OCI-M1 (cell line): ENCODE data around the gene MTRFR.
"Not testable (repeated sequence)": the region's sequence is repeated elsewhere in the genome, so short reads cannot be mapped to it uniquely, and the experiment has no call there.

Experiments used
- DNase-seq: peaks from one replicate; lab custom pipeline; 2025; lab: John Stamatoyannopoulos, UW

MTRFR gene

DNA sequence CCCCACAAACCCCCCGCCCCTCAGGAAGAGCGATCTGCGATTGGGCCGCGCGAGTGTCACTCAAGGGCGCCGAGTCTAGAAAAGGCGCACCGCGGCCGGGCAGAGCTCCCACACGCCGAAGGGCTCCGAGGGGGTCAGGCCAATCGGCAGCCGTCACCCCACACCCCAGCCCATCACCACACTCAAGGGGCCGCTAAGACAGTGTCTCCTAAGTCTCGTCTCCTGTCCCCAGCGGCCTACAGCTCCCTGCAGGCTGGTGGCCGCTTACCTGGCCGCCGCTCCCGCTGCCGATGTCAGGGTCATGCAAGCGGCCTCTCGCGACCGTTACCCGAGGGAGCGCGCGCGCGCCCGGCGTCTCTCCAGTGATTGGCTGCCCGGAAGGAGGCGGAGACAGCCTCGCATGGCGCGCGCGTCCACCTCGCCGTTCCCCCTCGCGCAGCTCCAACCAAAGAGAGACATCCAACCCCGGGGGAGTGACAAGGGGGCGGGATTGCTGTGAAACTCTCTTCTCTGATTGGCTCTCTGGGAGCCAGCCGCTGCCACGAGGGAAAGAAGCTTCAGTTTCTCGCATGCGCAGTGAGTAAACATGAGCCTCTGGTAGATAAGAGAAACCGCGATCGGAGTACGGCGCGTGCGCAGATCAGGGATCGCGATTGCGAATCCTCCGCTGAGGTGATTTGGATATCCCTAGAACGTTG lies at the start of gene MTRFR, which contains the start of gene MPHOSPH9:
Gene MTRFR (plus strand): TSS at position 630 of the 698 bp plus-strand sequence. CDS start 20,239 bp downstream, outside the sequence.
Gene MPHOSPH9 (minus strand): TSS at position 335 of the 698 bp plus-strand sequence. CDS start 2,777 bp downstream, outside the sequence.
- peak; percentile 100 for DNase-seq

- DNase-seq, result no peak
Measured at GRCh38 chr12:123187637-123188036, 45.6 kb upstream of the MTRFR start.

DNA sequence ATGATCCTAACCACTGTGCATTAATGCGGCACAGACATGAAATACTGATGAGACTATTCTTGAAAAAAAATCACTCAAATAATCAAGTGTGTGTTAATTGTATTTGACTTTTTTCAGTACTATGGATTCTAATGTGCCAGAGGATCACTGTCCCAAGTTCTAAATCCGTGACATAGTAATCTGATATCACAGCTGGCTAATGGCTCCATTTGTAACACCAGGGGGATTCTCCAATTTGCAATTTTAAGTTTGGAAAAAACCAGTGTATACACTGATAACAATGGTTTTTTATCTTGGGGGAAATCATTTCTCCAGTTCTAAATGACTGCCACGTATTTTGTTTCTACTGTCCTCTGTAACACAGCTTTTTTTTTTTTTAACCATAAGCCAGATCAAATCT lies 33.3 kb upstream of the MTRFR start:
- no peak for DNase-seq

GRCh38 chr12:123200414-123200813 lies 32.8 kb upstream of the MTRFR start:
- no peak for DNase-seq

GRCh38 chr12:123206794-123207193 lies 26.4 kb upstream of the MTRFR start:
- not testable (repeated sequence) for DNase-seq

DNA sequence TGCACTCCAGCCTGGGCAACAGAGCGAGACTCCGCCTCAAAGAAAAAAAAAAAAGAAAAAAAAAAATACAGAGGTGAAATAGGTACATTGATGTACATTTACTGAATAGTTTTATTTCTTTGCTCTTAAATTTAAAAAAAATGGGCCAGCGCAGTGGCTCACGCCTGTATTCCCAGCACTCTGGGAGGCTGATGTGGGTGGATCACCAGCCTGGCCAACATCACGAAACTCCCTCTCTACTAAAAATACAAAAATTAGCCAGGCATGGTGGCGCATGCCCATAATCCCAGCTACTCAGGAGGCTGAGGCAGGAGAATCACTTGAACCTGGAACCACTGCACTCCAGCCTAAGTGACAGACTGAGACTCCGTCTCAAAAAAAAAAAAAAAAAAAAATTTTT lies 25.4 kb upstream of the MTRFR start:
- not testable (repeated sequence) for DNase-seq

DNA sequence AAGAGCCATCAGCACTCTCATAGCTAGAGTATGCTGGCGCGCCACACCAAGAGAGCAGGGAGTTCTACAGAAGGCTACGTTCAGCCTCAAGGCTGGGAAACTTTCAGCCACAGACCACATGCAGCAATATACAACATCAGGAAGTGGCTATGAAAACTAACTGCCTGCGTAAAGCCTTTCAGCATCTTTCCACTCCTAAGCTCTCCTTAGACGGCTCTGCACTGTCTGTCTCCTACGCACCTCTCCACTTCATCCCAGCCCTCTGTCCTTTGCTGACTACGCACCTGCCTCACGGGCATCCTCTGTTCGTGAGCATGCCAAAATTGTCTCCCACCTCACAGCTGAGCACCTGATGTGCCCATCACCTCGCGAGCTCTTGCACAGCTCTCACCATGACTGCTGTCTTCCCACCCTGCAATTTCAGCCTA lies 10.0 kb upstream of the MTRFR start:
- DNase-seq, result no peak

DNA sequence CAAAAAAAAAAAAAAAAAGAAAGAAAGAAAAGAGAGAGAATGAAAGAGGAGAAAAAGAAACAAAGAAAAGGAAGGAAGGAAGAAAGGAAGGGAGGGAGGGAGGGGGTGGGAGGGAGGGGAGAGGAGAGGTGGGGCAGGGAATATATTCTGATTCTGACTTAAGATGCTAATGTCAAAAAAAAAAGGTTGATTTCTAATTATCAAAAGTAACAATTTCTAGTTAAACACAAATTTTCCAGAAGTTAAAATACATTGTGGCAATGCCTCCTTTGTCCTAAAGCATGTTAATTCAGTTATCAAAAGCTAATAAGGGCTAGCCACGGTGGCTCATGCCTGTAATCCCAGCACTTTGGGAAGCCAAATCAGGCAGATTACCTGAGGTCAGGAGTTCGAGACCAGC lies 7.8 kb upstream of the MTRFR start:
- no peak for DNase-seq

DNA sequence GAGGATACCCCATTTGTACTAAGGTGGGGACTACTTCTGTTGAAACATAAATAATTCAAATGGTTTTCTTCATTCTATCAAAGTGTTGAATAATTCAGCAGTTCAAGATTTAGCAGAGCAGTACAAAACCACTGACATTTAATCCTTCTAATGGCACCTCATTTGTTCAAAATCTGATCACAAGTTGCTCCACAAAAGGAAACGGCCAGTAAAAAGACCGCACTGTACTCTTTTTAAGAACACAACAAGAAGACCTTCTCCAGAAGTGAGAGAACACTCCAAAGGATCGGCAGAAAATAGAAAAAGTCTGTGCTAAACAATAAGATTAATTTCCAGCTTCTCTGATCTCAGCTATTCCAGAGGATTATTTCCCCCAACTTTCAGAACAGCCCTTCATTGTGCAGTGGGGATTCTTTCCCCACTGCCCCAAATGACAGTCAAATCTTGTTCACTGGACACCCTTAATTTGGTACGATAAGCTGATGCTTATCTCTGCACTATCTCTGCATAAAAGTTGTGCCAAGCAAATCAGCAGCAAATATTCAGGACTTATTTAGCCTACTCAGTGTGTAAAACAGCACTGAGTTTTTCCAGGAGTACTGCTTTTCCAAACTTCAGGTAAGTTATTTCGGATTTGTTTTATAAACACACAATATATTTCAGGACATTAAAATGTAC lies 5.5 kb upstream of the MTRFR start:
- no peak for DNase-seq

GRCh38 chr12:123229051-123229450 lies 4.2 kb upstream of the MTRFR start:
- peak; percentile 10 for DNase-seq

- no peak for DNase-seq
Measured at GRCh38 chr12:123231931-123232330, 1.3 kb upstream of the MTRFR start.

DNA sequence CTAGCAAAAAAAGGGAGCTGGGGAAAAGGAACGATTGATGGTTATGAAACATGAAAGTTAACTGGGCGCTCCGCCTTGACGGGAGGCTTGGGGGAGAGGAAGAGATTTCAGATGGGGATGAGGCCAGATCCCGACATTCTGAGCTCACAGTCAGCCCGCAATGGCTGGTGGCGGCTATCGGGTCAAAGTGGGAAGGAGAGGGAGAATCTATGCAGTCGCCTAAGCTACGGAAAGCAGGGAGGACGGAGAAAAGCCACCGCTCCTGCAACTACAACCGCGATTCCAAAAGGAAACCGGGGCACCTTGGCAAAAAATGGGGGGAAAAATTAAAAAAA lies 797 bp upstream of the MTRFR start:
- DNase-seq, result no peak

DNA sequence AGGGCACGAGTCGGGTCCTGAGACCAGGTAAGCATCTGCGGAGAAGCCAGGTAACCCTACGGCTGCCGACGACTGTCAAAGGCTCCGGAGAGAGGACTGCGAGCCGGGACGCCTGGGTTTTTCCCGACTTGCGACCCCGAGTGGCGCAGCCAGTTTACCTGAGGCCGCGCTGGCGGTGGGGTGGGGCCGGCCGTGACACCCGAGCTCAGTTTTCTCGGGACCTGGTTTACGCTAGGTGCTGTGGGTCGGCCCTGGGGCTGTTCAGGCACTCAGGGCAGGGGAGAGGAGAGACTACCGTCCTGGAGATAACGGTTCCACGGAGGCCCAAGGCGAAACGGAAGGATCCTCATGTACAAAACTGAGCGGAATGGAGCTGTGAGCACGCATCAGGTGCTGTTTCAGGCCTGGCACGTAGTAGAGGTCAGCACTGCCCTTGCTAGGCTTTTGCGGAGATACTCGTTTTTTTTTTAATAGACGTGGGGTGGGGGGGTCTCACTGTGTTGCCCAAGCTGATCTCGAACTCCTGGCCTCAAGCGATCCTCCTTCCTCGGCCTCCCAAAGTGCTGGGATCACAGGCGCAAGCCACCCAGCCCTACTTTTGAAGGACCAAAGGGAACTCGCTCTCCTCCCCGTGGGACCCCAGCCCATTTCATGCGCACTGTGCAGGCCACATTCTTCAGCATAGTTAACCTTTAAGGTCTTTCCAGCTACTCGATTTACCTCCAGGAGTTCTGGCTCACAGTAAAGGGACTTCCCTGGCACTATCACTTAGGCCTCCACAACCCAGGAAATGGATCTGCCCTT lies 471 bp downstream of the MTRFR start:
- peak; percentile 66 for DNase-seq

DNA sequence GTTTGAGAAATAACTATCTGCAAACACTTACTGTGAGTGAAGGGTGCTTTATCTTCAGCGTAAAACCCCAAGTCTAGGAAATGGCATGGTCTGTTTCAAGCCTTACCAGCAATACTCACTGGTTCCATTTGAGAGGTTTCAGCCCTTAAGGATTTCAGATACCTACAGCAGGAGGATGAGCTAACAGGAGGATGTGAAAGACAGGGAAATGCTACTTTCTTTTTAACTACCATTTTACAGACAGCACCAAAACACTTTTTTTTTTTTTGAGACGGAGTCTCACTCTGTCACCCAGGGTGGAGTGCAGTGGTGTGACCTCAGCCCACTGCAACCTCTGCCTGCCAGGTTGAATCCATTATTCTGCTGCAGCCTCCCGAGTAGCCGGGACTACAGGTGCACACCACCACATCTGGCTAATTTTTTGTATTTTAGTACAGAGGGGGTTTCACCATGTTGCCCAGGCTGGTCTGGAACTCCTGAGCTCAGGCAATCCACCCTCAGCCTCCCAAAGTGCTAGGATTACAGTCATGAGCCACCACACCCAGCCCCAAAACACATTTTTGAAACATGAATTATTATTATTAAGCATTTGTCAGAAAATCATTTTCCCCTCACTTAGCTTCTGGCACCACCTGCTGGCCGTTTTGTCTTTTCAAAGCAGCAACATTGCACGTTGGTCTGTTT lies 4.6 kb downstream of the MTRFR start:
- peak; percentile 69 for DNase-seq

GRCh38 chr12:123238330-123238682 lies 5.1 kb downstream of the MTRFR start:
- no peak for DNase-seq

- DNase-seq, result no peak
Measured at GRCh38 chr12:123238961-123239360, 5.7 kb downstream of the MTRFR start.

- no peak for DNase-seq
Measured at GRCh38 chr12:123242116-123242904, 9.1 kb downstream of the MTRFR start.

GRCh38 chr12:123243671-123244262 lies 10.5 kb downstream of the MTRFR start:
- no peak for DNase-seq

- DNase-seq, result peak; percentile 15
Measured at GRCh38 chr12:123245678-123246077, 12.4 kb downstream of the MTRFR start.

DNA sequence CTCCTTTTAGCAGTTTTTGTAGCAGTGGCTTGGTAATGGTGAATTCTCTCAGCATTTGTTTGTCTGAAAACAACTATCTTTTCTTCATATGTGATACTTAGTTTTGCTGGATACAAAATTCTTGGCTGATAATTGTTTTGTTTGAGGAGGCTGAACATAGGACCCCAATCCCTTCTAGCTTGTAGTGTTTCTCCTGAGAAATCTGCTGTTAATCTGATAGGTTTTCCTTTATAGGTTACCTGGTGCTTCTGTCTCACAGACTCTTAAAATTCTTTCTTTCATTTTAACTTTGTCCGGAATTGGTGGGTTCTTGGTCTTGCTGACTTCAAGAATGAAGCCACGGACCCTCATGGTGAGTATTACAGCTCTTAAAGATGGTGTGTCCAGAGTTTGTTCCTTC lies 14.9 kb downstream of the MTRFR start:
- not testable (repeated sequence) for DNase-seq
